ENCODE results near the gene SOX12.

- TF ChIP-seq, protein P1, sequence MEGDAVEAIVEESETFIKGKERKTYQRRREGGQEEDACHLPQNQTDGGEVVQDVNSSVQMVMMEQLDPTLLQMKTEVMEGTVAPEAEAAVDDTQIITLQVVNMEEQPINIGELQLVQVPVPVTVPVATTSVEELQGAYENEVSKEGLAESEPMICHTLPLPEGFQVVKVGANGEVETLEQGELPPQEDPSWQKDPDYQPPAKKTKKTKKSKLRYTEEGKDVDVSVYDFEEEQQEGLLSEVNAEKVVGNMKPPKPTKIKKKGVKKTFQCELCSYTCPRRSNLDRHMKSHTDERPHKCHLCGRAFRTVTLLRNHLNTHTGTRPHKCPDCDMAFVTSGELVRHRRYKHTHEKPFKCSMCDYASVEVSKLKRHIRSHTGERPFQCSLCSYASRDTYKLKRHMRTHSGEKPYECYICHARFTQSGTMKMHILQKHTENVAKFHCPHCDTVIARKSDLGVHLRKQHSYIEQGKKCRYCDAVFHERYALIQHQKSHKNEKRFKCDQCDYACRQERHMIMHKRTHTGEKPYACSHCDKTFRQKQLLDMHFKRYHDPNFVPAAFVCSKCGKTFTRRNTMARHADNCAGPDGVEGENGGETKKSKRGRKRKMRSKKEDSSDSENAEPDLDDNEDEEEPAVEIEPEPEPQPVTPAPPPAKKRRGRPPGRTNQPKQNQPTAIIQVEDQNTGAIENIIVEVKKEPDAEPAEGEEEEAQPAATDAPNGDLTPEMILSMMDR (optimal IDR thresholded peaks at IDR 0.05 in 1 of 3, IDR thresholded peaks at IDR 0.05 in 1 of 3, conservative IDR thresholded peaks at IDR 0.05 in 1 of 3; ENCODE audit: extremely low read depth in 1 of 3, insufficient read depth in 2 of 3, low read length in 3 of 3), result no peak
- no peak for TF ChIP-seq EZH2 (IDR thresholded peaks at IDR 0.05; ENCODE audit: low read length)
Observed at GRCh38 chr20:327186-328026, 2.1 kb downstream of the SOX12 start.
